Measurements from ENCODE around the gene DBF4B. TPM values are rescaled to one million over a fixed set of nuclear protein-coding genes. Genes with fewer than 3 reads are reported as not detected.

Gene DBF4B
- total RNA-seq, 2 donors from 2014 or later = 24.7 to 34.4 TPM

DNA sequence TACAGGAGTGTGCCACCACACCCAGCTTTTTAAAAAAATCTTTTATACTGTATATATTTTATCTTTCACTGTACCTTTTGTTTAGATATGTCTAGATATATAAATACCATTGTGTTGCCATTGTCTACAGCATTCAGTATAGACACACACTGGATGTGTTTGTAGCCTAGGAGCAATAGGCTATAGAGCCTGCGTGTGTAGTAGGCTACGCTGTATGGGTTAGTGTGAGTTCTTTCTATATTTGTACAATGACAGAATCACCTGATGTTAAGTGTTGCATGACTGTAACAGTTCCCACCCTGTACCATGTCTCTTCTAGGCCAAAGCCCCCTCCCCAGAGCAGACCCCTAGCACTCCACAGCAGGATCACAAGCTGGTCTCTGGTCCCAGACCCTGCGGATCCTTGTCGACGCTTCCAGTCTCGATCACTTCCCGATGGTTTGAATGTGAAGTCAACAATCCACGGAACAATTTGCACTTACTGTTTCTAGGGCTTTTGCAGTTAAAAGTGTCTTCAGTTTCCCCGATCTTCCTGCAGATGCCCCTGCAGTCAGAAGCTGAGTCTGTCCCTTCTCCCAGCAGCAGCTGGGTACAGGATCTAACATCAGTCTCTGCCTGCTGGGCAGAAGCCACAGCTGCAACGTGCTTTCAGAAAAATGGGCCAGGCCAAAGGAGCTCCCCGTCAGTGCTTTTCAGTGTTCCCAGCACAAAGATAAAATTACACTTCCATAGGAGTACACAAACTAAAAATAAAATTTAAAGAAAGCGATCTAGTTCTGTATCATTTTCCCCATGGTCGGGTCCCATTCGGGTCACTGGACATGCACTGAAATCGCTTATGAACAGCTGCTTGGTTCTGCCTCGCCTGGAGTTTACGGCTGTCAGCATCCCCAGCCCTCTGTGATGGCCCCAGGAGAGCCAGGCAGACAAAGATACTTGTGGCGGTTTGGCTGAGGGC lies 85.7 kb downstream of the DBF4B start:
- no peaks in the 10 kb centered on the region for H3K36me3 Mint-ChIP-seq (ENCODE audit: insufficient read depth in 2 of 2)
- no peak overlapping the region for H3K27ac Mint-ChIP-seq

DNA sequence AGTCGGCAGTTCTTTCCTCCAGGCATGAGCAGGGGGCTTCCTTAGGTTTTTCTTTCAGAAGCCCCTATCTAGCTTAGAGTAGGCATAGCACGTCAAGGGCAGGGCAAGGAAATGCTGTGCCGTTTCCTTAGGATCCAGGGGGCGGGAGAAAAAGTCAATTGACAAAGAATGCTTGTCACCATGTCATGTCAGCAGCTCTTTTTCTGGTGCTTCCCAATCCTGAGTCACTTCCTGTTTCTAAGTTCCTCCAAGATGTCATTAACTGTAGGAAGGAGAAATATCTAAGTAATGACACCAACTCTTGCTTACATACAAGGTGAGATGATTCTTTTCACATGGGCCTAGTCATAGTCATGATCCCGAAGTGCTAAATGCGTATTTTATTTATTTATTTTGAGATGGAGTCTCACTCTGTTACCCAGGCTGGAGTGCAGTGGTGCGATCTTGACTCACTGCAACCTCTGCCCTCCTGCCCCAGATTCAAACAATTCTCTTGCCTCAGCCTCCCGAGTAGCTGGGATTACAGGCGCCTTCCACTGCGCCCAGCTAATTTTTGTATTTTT lies 86.5 kb downstream of the DBF4B start:
- DNase-seq = no peak
- no peaks in the 10 kb centered on the region for H3K36me3 Mint-ChIP-seq (ENCODE audit: insufficient read depth in 2 of 2)
- peak in 1 of 2 donors; percentile 28 for ATAC-seq (replicated peaks in 1 of 2)
- H3K27me3 Mint-ChIP-seq (ENCODE audit: low read depth) = no peaks in the 10 kb centered on the region
- H3K9me3 Mint-ChIP-seq = no peaks in the 10 kb centered on the region
- no peak overlapping the region for H3K27ac Mint-ChIP-seq
- peaks cover 13% of the 10 kb centered on the region for H3K4me1 Mint-ChIP-seq (ENCODE audit: low read depth)
- no peak overlapping the region for H3K4me3 Mint-ChIP-seq

More for the DNA sequence above, 85.7 kb downstream of the DBF4B start:
- no peak for ATAC-seq (replicated peaks in 1 of 2)
- Mint-ChIP-seq H3K4me1 (ENCODE audit: low read depth) (peaks cover 13% of the 10 kb centered on the region), H3K27me3 (ENCODE audit: low read depth) (no peaks in the 10 kb centered on the region), H3K4me3 (no peak overlapping the region), H3K9me3 (no peaks in the 10 kb centered on the region)
- no peak for DNase-seq

DNA sequence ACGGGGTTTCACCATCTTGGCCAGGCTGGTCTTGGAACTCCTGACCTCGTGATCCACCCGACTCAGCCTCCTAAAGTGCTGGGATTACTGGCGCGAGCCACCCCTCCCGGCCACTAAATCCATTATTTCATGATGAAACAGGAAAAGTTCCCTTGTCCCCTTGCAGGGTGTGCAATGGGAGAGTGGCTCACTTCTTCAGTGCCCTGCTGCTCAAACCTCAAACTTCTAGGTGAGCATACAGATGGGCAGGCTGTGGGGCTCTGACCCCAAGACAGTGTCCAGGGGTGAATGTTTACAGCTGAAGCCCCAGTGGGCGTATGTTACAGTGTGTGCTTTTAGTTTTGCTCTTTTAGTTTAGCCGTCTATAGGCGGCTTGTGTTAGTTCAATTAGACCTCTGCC lies 87.0 kb downstream of the DBF4B start:
- Mint-ChIP-seq H3K9me3 (no peaks in the 10 kb centered on the region), H3K4me3 (no peak overlapping the region), H3K27ac (no peak overlapping the region), H3K4me1 (ENCODE audit: low read depth) (peaks cover 13% of the 10 kb centered on the region), H3K36me3 (ENCODE audit: insufficient read depth in 2 of 2) (no peaks in the 10 kb centered on the region), H3K27me3 (ENCODE audit: low read depth) (no peaks in the 10 kb centered on the region)
- ATAC-seq (replicated peaks in 1 of 2) (no peak), DNase-seq (no peak)

DNA sequence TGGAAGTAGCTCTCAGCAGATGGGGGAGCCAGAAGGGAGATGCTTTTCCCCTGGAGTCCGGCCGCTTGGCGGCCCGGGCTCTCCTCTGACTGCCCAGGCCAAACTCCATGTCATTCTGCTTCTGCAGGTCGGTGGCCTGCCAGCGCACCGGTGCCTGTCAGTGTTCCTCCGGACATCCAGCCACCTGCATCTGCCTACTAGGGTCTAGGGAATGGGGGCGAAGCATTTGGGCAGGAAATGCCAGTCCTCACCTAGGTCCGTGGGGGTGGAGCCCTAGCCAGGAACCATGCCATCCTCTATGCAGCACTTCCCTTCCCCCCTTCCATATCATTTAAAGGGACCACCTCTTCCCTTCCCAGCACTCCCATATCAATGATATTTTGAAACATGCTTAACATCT lies 87.5 kb downstream of the DBF4B start:
- no peak overlapping the region for H3K4me3 Mint-ChIP-seq
- no peak for ATAC-seq (replicated peaks in 1 of 2)
- DNase-seq = no peak
- H3K4me1 Mint-ChIP-seq (ENCODE audit: low read depth) = peaks cover 13% of the 10 kb centered on the region
- H3K9me3 Mint-ChIP-seq = no peaks in the 10 kb centered on the region
- no peaks in the 10 kb centered on the region for H3K27me3 Mint-ChIP-seq (ENCODE audit: low read depth)
- H3K27ac Mint-ChIP-seq = no peak overlapping the region
- H3K36me3 Mint-ChIP-seq (ENCODE audit: insufficient read depth in 2 of 2) = no peaks in the 10 kb centered on the region

DNA sequence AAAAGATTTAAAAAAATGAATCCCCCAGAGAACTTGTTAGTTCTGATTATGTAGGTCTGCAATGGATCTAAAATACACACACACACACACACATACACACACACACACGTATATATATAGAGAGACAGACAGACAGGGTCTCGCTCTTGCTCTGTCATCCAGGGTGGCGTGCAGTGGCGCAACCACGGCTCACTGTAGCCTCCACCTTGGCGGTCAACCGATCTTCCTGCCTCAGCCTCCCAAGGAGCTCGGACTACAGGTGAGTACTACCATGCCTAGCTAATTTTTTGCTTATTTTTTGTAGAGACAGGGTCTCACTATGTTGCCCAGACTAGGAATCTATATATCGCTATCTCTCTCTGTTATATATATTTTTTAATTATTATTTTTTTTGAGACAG lies 88.3 kb downstream of the DBF4B start:
- no peak for ATAC-seq (replicated peaks in 1 of 2)
- Mint-ChIP-seq H3K4me1 (ENCODE audit: low read depth) (peaks cover 13% of the 10 kb centered on the region), H3K27me3 (ENCODE audit: low read depth) (no peaks in the 10 kb centered on the region), H3K4me3 (no peak overlapping the region), H3K9me3 (no peaks in the 10 kb centered on the region), H3K36me3 (ENCODE audit: insufficient read depth in 2 of 2) (no peaks in the 10 kb centered on the region), H3K27ac (no peak overlapping the region)
- DNase-seq = no peak

- Mint-ChIP-seq H3K4me3 (no peak overlapping the region), H3K36me3 (ENCODE audit: insufficient read depth in 2 of 2) (no peaks in the 10 kb centered on the region), H3K27ac (no peak overlapping the region), H3K27me3 (ENCODE audit: low read depth) (no peaks in the 10 kb centered on the region), H3K9me3 (no peaks in the 10 kb centered on the region), H3K4me1 (ENCODE audit: low read depth) (peaks cover 13% of the 10 kb centered on the region)
- DNase-seq (no peak), ATAC-seq (replicated peaks in 1 of 2) (no peak)
These were observed 89.3 kb downstream of the DBF4B start for GRCh38 chr17:44797802-44798201.

DNA sequence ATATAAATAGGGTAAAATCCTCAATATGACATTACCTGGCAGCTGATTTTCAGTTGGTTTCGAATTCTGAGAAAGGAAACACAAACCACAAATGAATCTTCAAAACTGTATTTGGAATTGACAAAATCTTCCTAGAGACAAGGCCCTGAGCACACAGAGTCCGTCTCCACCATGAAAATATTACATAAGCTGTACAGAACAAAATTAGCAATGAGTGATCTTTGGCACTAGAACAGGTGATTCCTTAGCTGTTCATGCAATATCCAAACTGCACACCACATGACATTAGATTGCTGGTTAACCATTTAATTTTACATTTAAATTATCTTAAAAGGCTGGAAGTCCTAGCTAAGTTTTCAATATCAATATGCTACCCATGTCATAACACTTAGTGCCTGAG lies 89.9 kb downstream of the DBF4B start:
- ATAC-seq (replicated peaks in 1 of 2) (no peak), DNase-seq (no peak)
- Mint-ChIP-seq H3K27me3 (ENCODE audit: low read depth) (no peaks in the 10 kb centered on the region), H3K9me3 (no peaks in the 10 kb centered on the region), H3K36me3 (ENCODE audit: insufficient read depth in 2 of 2) (no peaks in the 10 kb centered on the region), H3K4me3 (no peak overlapping the region), H3K27ac (no peak overlapping the region), H3K4me1 (ENCODE audit: low read depth) (peaks cover 13% of the 10 kb centered on the region)

Other genes with a start within 250 kb of the DBF4B start
- 10 to 100 TPM; 45.4 to 49.7 TPM for gene GPATCH8, start 205.3 kb upstream of the DBF4B start, total RNA-seq
- under 1 TPM; 0.23 to 0.82 TPM for gene FZD2, start 151.2 kb upstream of the DBF4B start, total RNA-seq
- under 1 TPM in 1 of 2 donors, not detected in 1; 0.82 TPM for gene MEIOC, start 52.2 kb upstream of the DBF4B start, total RNA-seq
- gene CCDC43, start 18.9 kb upstream of the DBF4B start, total RNA-seq = 10 to 100 TPM; 22.7 to 25.2 TPM
- 1 to 10 TPM in 1 of 2 donors, under 1 TPM in 1; 0.56 to 1.6 TPM for gene ADAM11, start 50.3 kb downstream of the DBF4B start, total RNA-seq
- gene GJC1, start 121.6 kb downstream of the DBF4B start, total RNA-seq = 1 to 10 TPM; 2.3 to 4.7 TPM
- gene HIGD1B, start 139.2 kb downstream of the DBF4B start, total RNA-seq = not detected
- gene EFTUD2, start 190.8 kb downstream of the DBF4B start, total RNA-seq = 100 to 1,000 TPM; 123 to 132 TPM
- gene GFAP, start 206.8 kb downstream of the DBF4B start, total RNA-seq = not detected
- gene KIF18B, start 239.1 kb downstream of the DBF4B start, total RNA-seq = 10 to 100 TPM; 33.0 to 48.1 TPM

Data from activated T-cell treated with anti-CD3 and anti-CD28 coated beads, Interleukin-2, amount 50 U/mL, for 72 hours (primary cell).